Measurements from ENCODE around the gene ITIH4.
A peak's percentile ranks its signal among the peaks of the same experiment; 100 is the strongest.

ITIH4 gene

DNA sequence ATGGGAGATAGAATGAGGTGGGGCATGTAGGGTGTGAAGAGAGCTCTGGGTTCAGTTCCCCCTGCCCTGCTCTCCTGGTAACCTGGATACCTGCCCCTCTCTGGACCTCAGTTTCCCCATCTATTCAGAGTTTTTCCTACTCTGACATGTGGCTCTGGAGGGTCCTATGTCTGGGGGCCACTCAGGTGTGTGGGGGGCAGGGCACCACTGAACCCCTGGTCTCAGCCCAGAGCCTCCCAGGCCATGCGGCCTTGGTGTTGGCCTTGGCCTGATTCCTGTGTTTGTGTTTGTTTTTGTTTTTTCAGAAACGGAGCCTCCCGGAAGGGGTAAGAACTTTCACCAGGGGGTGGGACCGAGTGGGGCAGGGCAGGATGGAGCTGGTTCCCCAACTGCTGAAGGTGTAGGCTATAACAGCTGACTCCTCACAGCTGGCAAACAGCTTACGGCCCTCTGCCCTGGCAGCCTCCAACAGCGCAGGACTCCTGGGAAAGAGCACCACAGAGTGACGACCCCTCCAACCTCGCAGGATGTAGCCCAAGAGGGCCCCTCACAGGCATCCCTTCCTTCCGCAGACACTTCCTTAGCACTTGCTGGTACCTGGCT is 35.1 kb downstream of the ITIH4 start:
- no peak for TF ChIP-seq CTCF (conservative IDR thresholded peaks at IDR 0.05; ENCODE audit: low read length)
- H3K4me3 ChIP-seq (ENCODE audit: low read length): no peak overlapping the region
- DNase-seq (ENCODE audit: low read depth): no peak

GRCh38 chr3:52794612-52795099 is 35.8 kb downstream of the ITIH4 start, which contains the start of gene ITIH3:
Gene ITIH3 (plus strand): TSS chr3:52794796. CDS start chr3:52794804, 8 bp downstream.
- no peak for TF ChIP-seq CTCF (conservative IDR thresholded peaks at IDR 0.05; ENCODE audit: low read length)
- DNase-seq (ENCODE audit: low read depth): no peak
- H3K4me3 ChIP-seq (ENCODE audit: low read length): no peak within 1 kb of the TSS

DNA sequence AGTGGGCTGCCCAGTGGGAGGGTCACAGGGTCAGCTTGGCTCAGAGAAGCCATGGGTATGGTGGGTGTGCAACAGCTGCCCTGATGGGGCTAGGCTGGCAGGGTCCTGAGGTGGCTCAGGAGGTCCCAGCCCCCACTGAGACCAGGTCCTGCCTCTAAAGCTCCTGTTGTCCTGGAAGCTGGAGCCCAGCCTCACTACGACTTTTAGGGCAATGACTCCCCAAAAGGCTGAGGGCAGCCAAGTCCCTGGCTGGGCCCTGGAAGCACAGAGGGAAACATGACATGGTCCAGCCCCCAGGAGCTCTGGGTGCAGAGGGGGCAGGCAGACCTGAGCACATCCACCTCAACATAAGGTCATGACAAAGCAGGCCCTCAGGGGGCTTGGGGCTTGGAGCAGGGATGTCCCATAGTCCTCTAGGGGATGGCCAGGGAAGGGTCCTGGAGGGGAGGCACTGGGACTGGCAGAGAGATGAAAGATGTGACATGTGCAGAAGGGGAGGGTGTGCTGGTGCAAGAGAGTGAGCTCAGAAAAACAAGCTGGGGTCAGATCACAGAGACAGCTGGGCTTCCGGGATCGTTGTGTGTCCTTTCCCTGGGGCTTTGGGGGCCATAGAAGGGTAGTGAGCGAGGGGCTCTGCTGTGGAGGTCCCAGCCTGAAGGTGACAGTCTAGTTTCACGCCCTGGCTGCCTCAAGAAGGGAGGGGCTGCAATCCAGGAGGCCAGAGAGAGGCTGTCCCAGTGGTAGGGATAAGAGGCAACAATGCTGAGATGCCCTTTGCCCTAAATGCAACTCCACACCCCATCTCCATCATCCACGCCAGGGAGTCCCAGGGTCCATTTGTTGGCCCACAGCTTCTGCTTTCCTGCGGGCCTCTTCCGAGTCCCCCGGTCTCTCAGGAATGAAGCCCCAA is 36.5 kb downstream of the ITIH4 start:
- no peak for DNase-seq (ENCODE audit: low read depth)

DNA sequence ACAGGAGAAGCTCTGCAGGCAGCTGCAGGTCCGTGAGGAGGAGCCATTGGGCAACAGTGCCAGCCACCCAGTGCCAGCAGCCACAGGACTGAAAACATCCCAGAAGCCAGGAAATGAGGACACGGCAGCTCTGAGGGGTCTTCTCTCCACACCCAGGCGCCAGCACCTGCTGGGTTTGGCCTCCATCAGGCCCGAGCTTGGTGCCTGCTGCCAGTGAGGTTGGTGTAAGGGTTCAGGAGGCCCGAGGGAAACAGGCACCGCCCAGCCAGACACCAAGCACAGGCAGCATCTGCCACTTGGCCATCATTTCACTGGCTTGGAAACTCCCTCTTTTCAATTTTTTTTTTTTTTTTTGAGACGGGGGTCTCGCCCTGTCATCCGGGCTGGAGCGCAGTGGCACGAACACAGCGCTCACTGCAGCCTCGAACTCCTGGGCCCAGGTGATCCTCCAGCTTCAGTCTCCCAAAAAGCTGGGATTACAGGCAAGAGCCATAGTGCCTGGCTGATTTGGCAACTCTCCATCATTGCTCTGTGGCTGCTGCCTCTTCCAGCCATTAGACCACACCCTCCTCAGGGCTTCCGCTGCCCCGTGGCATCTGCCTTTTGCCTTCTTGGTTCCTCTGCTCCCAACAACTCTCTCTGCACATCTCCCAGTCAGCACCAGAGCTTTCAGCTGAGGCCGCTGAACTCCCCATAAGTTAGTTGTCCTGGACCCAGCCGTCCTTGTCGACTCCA is 37.3 kb downstream of the ITIH4 start:
- H3K4me3 ChIP-seq (ENCODE audit: low read length): no peak overlapping the region
- DNase-seq (ENCODE audit: low read depth): peak; percentile 48
- no peak for TF ChIP-seq CTCF (conservative IDR thresholded peaks at IDR 0.05; ENCODE audit: low read length)

More for the DNA sequence above, 36.5 kb downstream of the ITIH4 start:
- H3K4me3 ChIP-seq (ENCODE audit: low read length): no peak overlapping the region
- no peak for TF ChIP-seq CTCF (conservative IDR thresholded peaks at IDR 0.05; ENCODE audit: low read length)

- TF ChIP-seq CTCF (conservative IDR thresholded peaks at IDR 0.05; ENCODE audit: low read length): no peak
- H3K4me3 ChIP-seq (ENCODE audit: low read length): no peak overlapping the region
- DNase-seq (ENCODE audit: low read depth): no peak
These were observed 38.1 kb downstream of the ITIH4 start for GRCh38 chr3:52792413-52792812.

GRCh38 chr3:52791928-52792327 is 38.5 kb downstream of the ITIH4 start:
- TF ChIP-seq CTCF (conservative IDR thresholded peaks at IDR 0.05; ENCODE audit: low read length): no peak
- DNase-seq (ENCODE audit: low read depth): no peak
- no peak overlapping the region for H3K4me3 ChIP-seq (ENCODE audit: low read length)
